Peyer's patch (tissue), 4 donors: ENCODE data around the gene BRAF.

Source experiments
- CTCF ChIP-seq, 6 experiments: fragments of 450-650 bp in 4 of 6; fragments of 200-600 bp in 2 of 6; sonication (generic) in 1 of 6; IDR thresholded peaks; one replicate each; pipeline ENCODE4 v1.5.1; 2017 to 2019; ENCODE audit warnings: antibody characterized with exemption in 6 of 6, mild to moderate bottlenecking in 3 of 6, moderate library complexity in 1 of 6
- POLR2A ChIP-seq, 2 donors: fragments of 450-650 bp; IDR thresholded peaks; one replicate each; pipeline ENCODE4 v1.5.1; 2017; ENCODE audit warnings: antibody characterized with exemption in 2 of 2, mild to moderate bottlenecking in 2 of 2, moderate library complexity in 2 of 2

DNA sequence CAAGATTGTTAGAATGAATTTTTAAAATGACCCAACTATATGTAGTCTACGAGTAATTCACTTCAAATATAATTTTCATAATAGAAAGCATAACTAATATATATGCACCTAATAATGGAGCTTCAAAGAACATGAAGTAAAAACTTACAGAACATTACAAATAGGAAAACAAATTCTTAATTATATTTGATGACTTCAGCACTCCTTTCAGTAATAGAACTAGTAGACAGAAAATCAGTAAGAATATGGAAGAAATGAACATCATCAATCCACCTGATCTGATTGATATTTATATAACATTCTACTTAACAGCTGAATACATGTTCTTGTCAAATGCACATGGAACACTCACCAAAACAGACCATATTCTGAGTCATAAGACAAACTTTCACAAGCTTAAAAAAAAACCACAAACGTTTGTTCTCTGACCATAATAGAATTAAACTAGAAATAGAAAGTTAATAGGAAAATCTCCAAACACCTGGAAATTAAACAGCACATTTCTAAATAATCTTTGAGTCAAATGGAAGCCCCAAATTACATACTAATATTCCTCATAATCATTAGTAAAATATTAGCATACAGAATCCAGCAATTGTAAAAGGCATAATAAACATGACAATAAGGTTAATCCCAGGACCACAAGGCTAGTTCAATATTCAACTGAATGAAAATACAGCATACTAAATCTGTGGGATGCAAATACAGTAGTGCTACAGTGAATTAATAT, 48.0 kb downstream of the BRAF start:
- no peak for TF ChIP-seq CTCF (IDR thresholded peaks at IDR 0.05)
- TF ChIP-seq POLR2A (IDR thresholded peaks at IDR 0.05): no peak
